Transverse colon (tissue), 4 donors: Measurements from ENCODE around the gene DGAT2. TPM values are rescaled to one million over a fixed set of nuclear protein-coding genes. Genes with fewer than 3 reads are reported as not detected.
A peak's percentile ranks its signal among the peaks of the same experiment; 100 is the strongest.

ENCODE experiments used
- DNase-seq: peaks from one replicate; pipeline ENCODE4 v3.0.0-alpha.2; 2019
- H3K27ac ChIP-seq, 4 donors: fragments of 200-600 bp; sonication (generic); 2 replicates each; pipeline ENCODE4 v1.5.1; 2016 to 2018; ENCODE audit warnings: inconsistent platforms in 4 of 4
- H3K27me3 ChIP-seq: fragments of 200-600 bp; sonication (generic); 2 replicates; pipeline ENCODE4 v1.5.1; 2017; ENCODE audit warnings: inconsistent platforms
- H3K36me3 ChIP-seq, 4 donors: fragments of 200-600 bp; sonication (generic); 2 replicates each; pipeline ENCODE4 v1.5.1; 2017 to 2019; ENCODE audit warnings: inconsistent platforms in 4 of 4
- H3K4me1 ChIP-seq, 4 donors: fragments of 200-600 bp; sonication (generic); 2 replicates each; pipeline ENCODE4 v1.5.1; 2017 to 2020; ENCODE audit warnings: inconsistent platforms in 4 of 4
- H3K4me3 ChIP-seq, 4 donors: fragments of 200-600 bp; sonication (generic); 1 replicate in 1 of 4; 2 replicates in 3 of 4; pipeline versions ENCODE4 v1.5.1 to v1.6.1; 2017 to 2019; ENCODE audit warnings: inconsistent platforms in 4 of 4
- H3K9me3 ChIP-seq, 2 donors: fragments of 200-600 bp; sonication (generic); 2 replicates each; pipeline ENCODE4 v1.5.1; 2017 to 2019; ENCODE audit warnings: inconsistent platforms in 2 of 2
- CTCF ChIP-seq, 5 experiments: fragments of 200-600 bp in 3 of 5; fragments of 450-650 bp in 2 of 5; sonication (generic) in 3 of 5; IDR thresholded peaks; 1 replicate in 2 of 5; 2 replicates in 3 of 5; pipeline ENCODE4 v1.5.1; 2016 to 2017; ENCODE audit warnings: antibody characterized with exemption in 5 of 5, inconsistent platforms in 3 of 5, mild to moderate bottlenecking in 2 of 5, moderate library complexity in 1 of 5
- EP300 ChIP-seq: sonication (generic); formaldehyde crosslinking; IDR thresholded peaks from one replicate; pipeline ENCODE4 v1.6.1; 2017; ENCODE audit warnings: antibody characterized with exemption, low read depth
- POLR2A ChIP-seq: fragments of 450-650 bp; IDR thresholded peaks from one replicate; pipeline ENCODE4 v1.6.1; 2016; ENCODE audit warnings: antibody characterized with exemption, mild to moderate bottlenecking, moderate library complexity
- POLR2AphosphoS5 ChIP-seq, 3 donors: sonication (generic); formaldehyde crosslinking; IDR thresholded peaks; one replicate each; pipeline ENCODE4 v1.6.1; 2016; ENCODE audit warnings: antibody characterized with exemption in 3 of 3
- WGBS, 2 donors: methylation state at CpG; one replicate each; pipeline ENCODE4 v1.1.5; 2018; ENCODE audit warnings: low coverage in 1 of 2; 5-methylcytosine and 5-hydroxymethylcytosine counted together
- in situ Hi-C, 4 donors: fragments of 200-750 bp; cut with MboI; loops; one replicate each; pipeline versions ENCODE4 v1.15.0 to v1.15.1; 2017; ENCODE audit warnings: low sequenced_read_pairs in 3 of 4, low pct_ligation_motif_present in 1 of 4, low pct_unique_long_range_greater_than_20kb in 1 of 4
- intact Hi-C: fragments of 100-400 bp; cut with DNase I; formaldehyde crosslinking; loops from one replicate; pipeline ENCODE4 v1.15.1; 2023; ENCODE audit warnings: low total_unique reads
- total RNA-seq, 4 donors: library from RNA; depleted of rRNA; stranded (reverse); fragments of >200 nt; gene quantifications; one replicate each; pipeline ENCODE4 v1.1.0, GENCODE V29; 2016

Gene DGAT2
- total RNA-seq, 4 donors from 2014 or later: 3.3 to 3.7 TPM; not detected in 2

GRCh38 chr11:75814677-75815344 is 46.2 kb downstream of the DGAT2 start, which contains the start of gene UVRAG:
UVRAG (plus strand) TSS chr11:75815210; CDS start chr11:75815408, 198 bp downstream.
- Histone ChIP-seq H3K27ac (peak within 1 kb of the TSS; percentile 96 to 98 (median 97)), H3K4me3 (peak within 1 kb of the TSS; percentile 81 to 98 (median 92)), H3K36me3 (no peaks in the 10 kb centered on the region), H3K4me1 (peaks cover 0 to 30% (median 22%) of the 10 kb centered on the region in 4 donors), H3K9me3 (no peaks in the 10 kb centered on the region), H3K27me3 (no peaks in the 10 kb centered on the region)
- intact Hi-C loops: loop anchor here (5.0 kb wide), 1 partner anchor 253 kb away; the partner anchor contains the start of gene SERPINH1
- peak; percentile 99 for DNase-seq
- in situ Hi-C loops: no loop called here
- WGBS, 2 donors: 0% methylated on average over 27 of the region's 39 CpGs; no CpG with 5 or more reads in 1 of the 2 donors
- TF ChIP-seq CTCF (IDR thresholded peaks at IDR 0.05) (peak in 2 of 5 experiments; percentile 58 to 67), POLR2AphosphoS5 (IDR thresholded peaks at IDR 0.05) (peak; percentile 88 to 93 (median 89)), EP300 (no peak), POLR2A (peak; percentile 89)

DNA sequence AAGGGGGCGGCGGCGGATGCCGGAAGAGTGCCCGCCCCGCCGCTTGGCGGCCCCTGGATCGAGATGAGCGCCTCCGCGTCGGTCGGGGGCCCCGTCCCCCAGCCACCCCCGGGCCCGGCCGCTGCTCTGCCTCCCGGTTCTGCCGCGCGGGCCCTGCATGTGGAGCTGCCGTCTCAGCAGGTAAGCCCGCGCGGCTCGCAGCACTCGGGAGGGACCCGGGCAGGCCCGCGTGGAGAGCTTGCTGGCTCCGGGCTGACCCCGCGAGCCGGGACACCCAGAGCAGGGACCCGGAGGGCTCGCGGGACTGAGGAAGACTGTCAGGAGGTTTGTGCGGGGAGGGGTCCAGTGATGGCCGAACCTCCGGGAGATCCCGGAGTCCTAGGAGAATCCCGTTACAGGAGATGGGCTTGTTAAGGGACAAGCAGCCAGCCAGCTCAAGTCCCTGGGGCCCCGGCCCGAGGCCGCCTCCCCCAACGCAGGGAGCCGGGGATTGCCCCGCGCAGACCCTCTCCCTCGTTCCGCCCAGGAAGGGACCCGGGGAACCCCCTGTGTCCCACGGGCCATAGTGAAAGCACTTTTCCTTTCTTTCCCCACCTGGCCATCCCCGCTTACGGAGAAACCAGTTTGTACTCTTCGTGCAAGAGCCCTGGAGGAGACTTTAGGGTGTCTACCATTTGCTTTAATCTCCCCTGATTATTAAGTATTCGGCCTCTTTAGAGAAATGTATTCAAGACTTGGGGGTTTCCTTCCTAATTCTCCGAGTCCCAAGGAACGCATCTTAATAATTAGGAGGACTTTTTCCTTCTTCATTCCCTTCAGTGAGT is 47.0 kb downstream of the DGAT2 start:
- 1 to 2% methylated on average over 7 to 32 of the region's 60 CpGs for WGBS, 2 donors
- intact Hi-C loops (loop anchor here (5.0 kb wide), 1 partner anchor 253 kb away; the partner anchor contains the start of gene SERPINH1), in situ Hi-C loops (no loop called here)
- H3K27me3 ChIP-seq: no peaks in the 10 kb centered on the region
- H3K36me3 ChIP-seq: no peaks in the 10 kb centered on the region
- peak overlapping the region; percentile 96 to 98 (median 97) for H3K27ac ChIP-seq
- TF ChIP-seq EP300 (no peak), POLR2A (peak; percentile 19), CTCF (IDR thresholded peaks at IDR 0.05) (no peak)
- peak overlapping the region; percentile 81 to 98 (median 92) for H3K4me3 ChIP-seq
- H3K4me1 ChIP-seq: peaks cover under 1 to 33% (median 22%) of the 10 kb centered on the region in 4 donors
- peak; percentile 46 for DNase-seq
- no peaks in the 10 kb centered on the region for H3K9me3 ChIP-seq

DNA sequence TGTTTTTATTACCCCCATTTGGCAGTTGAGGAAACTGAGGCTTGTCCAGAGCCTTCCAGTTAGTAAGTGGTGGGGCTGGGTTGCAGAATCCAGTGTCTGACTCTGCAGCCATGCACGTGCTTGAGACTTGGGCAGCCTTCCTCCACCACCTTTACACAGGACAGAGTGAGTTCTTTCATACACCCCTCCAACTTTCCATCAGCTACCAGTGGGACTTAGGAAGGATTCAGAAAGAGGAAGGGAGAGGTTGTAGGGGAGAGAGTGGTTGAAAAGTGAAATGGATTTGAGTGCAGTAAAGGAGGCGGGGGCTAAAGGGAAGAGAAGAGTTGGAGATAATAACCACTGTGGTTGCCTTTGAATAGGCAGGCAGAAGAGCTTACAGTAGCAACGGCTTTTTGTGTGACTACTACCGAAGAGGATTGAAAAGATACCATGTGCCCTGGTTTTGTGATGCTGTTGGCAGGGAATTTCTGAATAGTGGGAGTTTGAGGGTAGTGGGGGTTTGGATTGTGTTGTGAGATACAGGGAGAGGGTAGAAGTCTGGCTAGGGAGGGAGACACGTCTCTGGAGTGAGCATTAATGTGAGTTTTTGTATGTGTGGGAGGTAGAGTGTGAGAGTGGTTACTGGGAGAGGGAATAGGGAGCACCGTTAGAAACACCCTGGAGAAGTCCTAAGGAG is 48.1 kb downstream of the DGAT2 start:
- Histone ChIP-seq H3K4me1 (peaks cover 8 to 39% (median 22%) of the 10 kb centered on the region in 4 donors), H3K27me3 (no peaks in the 10 kb centered on the region), H3K9me3 (no peaks in the 10 kb centered on the region), H3K27ac (peak overlapping the region in 3 of 4 donors; percentile 97 to 98 (median 97)), H3K4me3 (peak overlapping the region in 3 of 4 donors; percentile 81 to 94 (median 91)), H3K36me3 (no peaks in the 10 kb centered on the region)
- WGBS, 2 donors: 0 to 23% methylated on average over 3 to 6 of the region's 6 CpGs
- TF ChIP-seq POLR2A (no peak), EP300 (no peak)
- intact Hi-C loops (loop anchor here (5.0 kb wide), 1 partner anchor 254 kb away; the partner anchor contains the start of gene SERPINH1), in situ Hi-C loops (no loop called here)
- DNase-seq: no peak

DNA sequence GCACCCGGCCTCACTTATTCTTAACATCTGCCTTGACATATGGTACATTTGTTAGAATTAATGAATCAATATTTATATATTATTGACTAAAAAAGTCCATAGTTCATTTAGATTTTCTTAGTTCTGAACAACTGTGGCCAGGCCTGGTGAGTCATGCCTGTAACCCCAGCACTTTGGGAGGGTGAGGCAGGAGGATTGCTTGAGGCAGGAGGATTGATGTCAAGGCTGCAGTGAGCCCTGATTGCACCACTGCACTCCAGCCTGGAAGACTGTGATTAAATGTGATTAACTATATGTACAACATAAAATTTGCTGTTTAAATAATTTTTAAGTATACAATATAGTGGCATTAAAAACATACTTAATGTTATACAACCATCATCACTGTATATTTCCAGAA is 52.1 kb downstream of the DGAT2 start:
- Histone ChIP-seq H3K27me3 (no peaks in the 10 kb centered on the region), H3K36me3 (no peaks in the 10 kb centered on the region), H3K9me3 (no peaks in the 10 kb centered on the region), H3K4me3 (no peak overlapping the region), H3K4me1 (peaks cover 14 to 66% (median 41%) of the 10 kb centered on the region in 4 donors), H3K27ac (peak overlapping the region in 1 of 4 donors; percentile 22)
- no peak for DNase-seq
- in situ Hi-C loops: no loop called here
- TF ChIP-seq CTCF (IDR thresholded peaks at IDR 0.05) (no peak), EP300 (no peak), POLR2AphosphoS5 (IDR thresholded peaks at IDR 0.05) (no peak), POLR2A (no peak)
- WGBS, 2 donors: 63 to 89% methylated on average over 1 of the region's 1 CpG
- intact Hi-C loops: no loop called here
